Erythroblast (primary cell): Measurements from ENCODE around the gene PNKD.

Experiments used
- GATA1 ChIP-seq: IDR thresholded peaks from 2 replicates; pipeline ENCODE4 v1.6.1; 2011; ENCODE audit warnings: low read depth, mild to moderate bottlenecking, control low read depth, low read length, moderate library complexity
- POLR2A ChIP-seq: IDR thresholded peaks from 2 replicates; pipeline ENCODE4 v1.6.1; 2011; ENCODE audit warnings: mild to moderate bottlenecking, low read length

- TF ChIP-seq POLR2A (no peak), GATA1 (no peak)
Observed at GRCh38 chr2:218317303-218317630, 46.9 kb downstream of the PNKD start.
